HG02678 (cell line): ENCODE results near the gene TMEM97.
A peak's percentile ranks its signal among the peaks of the same experiment; 100 is the strongest.
"Not testable (repeated sequence)": the region's sequence is repeated elsewhere in the genome, so short reads cannot be mapped to it uniquely, and the experiment has no call there.

ENCODE experiments used
- ATAC-seq: cut with Tn5 transposase; IDR thresholded peaks from one replicate; pipeline ENCODE4 v1.9.1; 2021; ENCODE audit warnings: mild to moderate bottlenecking, moderate library complexity; ENCODE audit not compliant: unreplicated experiment

Gene TMEM97

GRCh38 chr17:28335959-28336871 lies 17.2 kb downstream of the TMEM97 start:
- no peak for ATAC-seq

GRCh38 chr17:28338056-28338768 lies 19.2 kb downstream of the TMEM97 start:
- no peak for ATAC-seq

GRCh38 chr17:28338769-28339212 lies 19.8 kb downstream of the TMEM97 start:
- ATAC-seq, result not testable (repeated sequence)

- ATAC-seq, result no peak
Observed at GRCh38 chr17:28339431-28339830, 20.4 kb downstream of the TMEM97 start.

GRCh38 chr17:28340374-28340773 lies 21.4 kb downstream of the TMEM97 start:
- no peak for ATAC-seq

- ATAC-seq, result no peak
Observed at GRCh38 chr17:28341516-28341915, 22.5 kb downstream of the TMEM97 start.

GRCh38 chr17:28342313-28342712 lies 23.3 kb downstream of the TMEM97 start:
- ATAC-seq, result no peak

- ATAC-seq, result no peak
Observed at GRCh38 chr17:28343491-28343932, 24.5 kb downstream of the TMEM97 start.

- no peak for ATAC-seq
Observed at GRCh38 chr17:28344011-28344410, 25.0 kb downstream of the TMEM97 start.

GRCh38 chr17:28344435-28344901 lies 25.5 kb downstream of the TMEM97 start:
- ATAC-seq, result no peak

- no peak for ATAC-seq
Observed at GRCh38 chr17:28345419-28346198, 26.6 kb downstream of the TMEM97 start.

- ATAC-seq, result no peak
Observed at GRCh38 chr17:28346199-28346580, 27.2 kb downstream of the TMEM97 start.

- ATAC-seq, result no peak
Observed at GRCh38 chr17:28346746-28347246, 27.8 kb downstream of the TMEM97 start.

- no peak for ATAC-seq
Observed at GRCh38 chr17:28347261-28347891, 28.4 kb downstream of the TMEM97 start.

GRCh38 chr17:28348979-28349378 lies 30.0 kb downstream of the TMEM97 start:
- ATAC-seq, result no peak

- no peak for ATAC-seq
Observed at GRCh38 chr17:28350271-28350670, 31.3 kb downstream of the TMEM97 start.

- ATAC-seq, result peak; percentile 96
Observed at GRCh38 chr17:28357061-28357900, 38.3 kb downstream of the TMEM97 start, which contains the start of gene POLDIP2. Gene POLDIP2, minus strand, starts transcription at chr17:28357527. Its CDS starts 79 bp downstream, at chr17:28357448.

GRCh38 chr17:28357901-28358197 lies 38.8 kb downstream of the TMEM97 start:
- ATAC-seq, result no peak

- ATAC-seq, result no peak
Observed at GRCh38 chr17:28363186-28363585, 44.2 kb downstream of the TMEM97 start.
